SK-N-SH treated with all-trans-retinoic acid at 6 μM for 48 hours (cell line): Measurements from ENCODE around the gene IDH3B.

ENCODE experiments used
- ARNTL ChIP-seq: fragments of 450-650 bp; formaldehyde crosslinking; IDR thresholded peaks from 2 replicates; pipeline ENCODE4 v1.5.0; 2020; ENCODE audit warnings: low read depth, mild to moderate bottlenecking, moderate library complexity, borderline replicate concordance
- CREB5 ChIP-seq: fragments of 250-450 bp; sonication (Bioruptor Pico); IDR thresholded peaks from 2 replicates; pipeline ENCODE4 v1.5.1; 2020; ENCODE audit warnings: low read depth, mild to moderate bottlenecking, moderate library complexity
- ESRRG ChIP-seq: fragments of 250-450 bp; sonication (Bioruptor Pico); IDR thresholded peaks from 2 replicates; pipeline ENCODE4 v1.6.1; 2021; ENCODE audit warnings: mild to moderate bottlenecking
- PATZ1 ChIP-seq: fragments of 250-450 bp; sonication (Bioruptor Pico); IDR thresholded peaks from 2 replicates; pipeline ENCODE4 v1.8.0; 2020; ENCODE audit warnings: mild to moderate bottlenecking, moderate library complexity, borderline replicate concordance
- PPARA ChIP-seq: fragments of 250-450 bp; sonication (Bioruptor Pico); IDR thresholded peaks from 2 replicates; pipeline ENCODE4 v1.5.0; 2020; ENCODE audit warnings: mild to moderate bottlenecking, borderline replicate concordance
- SNAI2 ChIP-seq: fragments of 250-450 bp; sonication (Bioruptor Pico); IDR thresholded peaks from 2 replicates; pipeline ENCODE4 v1.5.0; 2020; ENCODE audit warnings: mild to moderate bottlenecking, moderate library complexity
- ZFP30 ChIP-seq: fragments of 450-650 bp; formaldehyde crosslinking; IDR thresholded peaks from 2 replicates; pipeline ENCODE4 v1.5.0; 2022; ENCODE audit warnings: mild to moderate bottlenecking, moderate library complexity

DNA sequence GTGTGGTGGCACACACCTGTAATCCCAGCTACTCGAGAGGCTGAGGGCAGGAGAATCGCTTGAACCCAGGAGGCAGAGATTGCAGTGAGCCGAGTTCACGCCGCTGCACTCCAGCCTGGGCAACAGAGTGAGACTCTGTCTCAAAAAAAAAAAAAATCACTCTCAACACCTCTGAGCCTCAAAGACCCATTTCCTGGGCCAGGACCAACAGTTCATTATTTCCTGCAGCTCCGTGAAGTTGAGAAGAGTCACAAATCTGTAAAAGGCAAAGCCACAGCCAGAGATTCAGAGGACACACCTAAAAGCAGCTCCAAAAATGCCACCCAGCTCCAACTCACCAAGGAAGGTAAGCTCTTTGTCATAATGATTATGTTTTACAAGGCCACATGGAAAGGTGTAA, 26.8 kb downstream of the IDH3B start:
- no peak for TF ChIP-seq ARNTL (CRISPR knock-in tag)
- no peak for TF ChIP-seq ESRRG
- no peak for TF ChIP-seq PPARA
- TF ChIP-seq SNAI2 (CRISPR knock-in tag) = no peak
- no peak for TF ChIP-seq PATZ1 (CRISPR knock-in tag)
- no peak for TF ChIP-seq CREB5
- TF ChIP-seq ZFP30 (CRISPR knock-in tag) = no peak
